ENCODE results near the gene TEX22. TPM values are rescaled to one million over a fixed set of nuclear protein-coding genes. Genes with fewer than 3 reads are reported as not detected.

The TEX22 gene
- total and polyA plus RNA-seq, 2 donors from 2014 or later, result 1.5 to 3.3 TPM

DNA sequence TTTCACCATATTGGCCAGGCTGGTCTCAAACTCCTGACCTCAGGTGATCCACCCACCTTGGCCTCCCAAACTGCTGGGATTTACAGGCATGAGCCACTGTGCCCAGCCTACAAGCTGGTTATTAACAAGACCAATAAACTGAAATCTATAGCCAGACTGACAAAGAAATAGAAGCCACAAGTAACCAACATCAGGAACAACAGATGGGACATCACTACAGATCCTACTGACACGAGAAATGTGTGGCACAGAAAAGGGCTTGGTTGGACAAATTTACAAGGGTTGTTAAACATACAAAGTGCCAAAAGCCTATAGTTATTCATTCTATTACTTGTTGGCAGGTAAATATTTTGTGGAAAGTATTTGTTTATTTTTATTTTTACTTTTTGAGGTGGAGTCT, 32.9 kb downstream of the TEX22 start:
- FAIRE-seq, result no peak
- Histone ChIP-seq H3K9me3 (ENCODE audit: control insufficient read depth in 2 of 3, insufficient read depth in 1 of 3, low read length in 3 of 3) (peaks cover 0 to 3% (median 0%) of the 10 kb centered on the region in 3 donors), H3K27ac (ENCODE audit: low read depth in 2 of 2, low read length in 2 of 2) (no peak overlapping the region), H3K27me3 (ENCODE audit: control insufficient read depth, insufficient read depth, low read length) (no peaks in the 10 kb centered on the region), H3K36me3 (ENCODE audit: control insufficient read depth in 2 of 3, insufficient read depth in 3 of 3, low read length in 3 of 3) (peaks cover 0 to 4% (median 0%) of the 10 kb centered on the region in 3 donors), H3K4me3 (ENCODE audit: low read length in 3 of 3) (no peak overlapping the region), H3K4me1 (ENCODE audit: control insufficient read depth in 2 of 3, insufficient read depth in 2 of 3, low read depth in 1 of 3, low read length in 3 of 3) (peaks cover 0 to 2% (median 0%) of the 10 kb centered on the region in 3 donors), H3K9ac (ENCODE audit: low read length in 3 of 3) (no peak overlapping the region)
- no peak for DNase-seq
- TF ChIP-seq, protein P1, sequence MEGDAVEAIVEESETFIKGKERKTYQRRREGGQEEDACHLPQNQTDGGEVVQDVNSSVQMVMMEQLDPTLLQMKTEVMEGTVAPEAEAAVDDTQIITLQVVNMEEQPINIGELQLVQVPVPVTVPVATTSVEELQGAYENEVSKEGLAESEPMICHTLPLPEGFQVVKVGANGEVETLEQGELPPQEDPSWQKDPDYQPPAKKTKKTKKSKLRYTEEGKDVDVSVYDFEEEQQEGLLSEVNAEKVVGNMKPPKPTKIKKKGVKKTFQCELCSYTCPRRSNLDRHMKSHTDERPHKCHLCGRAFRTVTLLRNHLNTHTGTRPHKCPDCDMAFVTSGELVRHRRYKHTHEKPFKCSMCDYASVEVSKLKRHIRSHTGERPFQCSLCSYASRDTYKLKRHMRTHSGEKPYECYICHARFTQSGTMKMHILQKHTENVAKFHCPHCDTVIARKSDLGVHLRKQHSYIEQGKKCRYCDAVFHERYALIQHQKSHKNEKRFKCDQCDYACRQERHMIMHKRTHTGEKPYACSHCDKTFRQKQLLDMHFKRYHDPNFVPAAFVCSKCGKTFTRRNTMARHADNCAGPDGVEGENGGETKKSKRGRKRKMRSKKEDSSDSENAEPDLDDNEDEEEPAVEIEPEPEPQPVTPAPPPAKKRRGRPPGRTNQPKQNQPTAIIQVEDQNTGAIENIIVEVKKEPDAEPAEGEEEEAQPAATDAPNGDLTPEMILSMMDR (IDR thresholded peaks at IDR 0.05; ENCODE audit: borderline replicate concordance, extremely low read depth, insufficient read depth), result no peak
- intact Hi-C loops (cut with DNase I), result no loop called here

DNA sequence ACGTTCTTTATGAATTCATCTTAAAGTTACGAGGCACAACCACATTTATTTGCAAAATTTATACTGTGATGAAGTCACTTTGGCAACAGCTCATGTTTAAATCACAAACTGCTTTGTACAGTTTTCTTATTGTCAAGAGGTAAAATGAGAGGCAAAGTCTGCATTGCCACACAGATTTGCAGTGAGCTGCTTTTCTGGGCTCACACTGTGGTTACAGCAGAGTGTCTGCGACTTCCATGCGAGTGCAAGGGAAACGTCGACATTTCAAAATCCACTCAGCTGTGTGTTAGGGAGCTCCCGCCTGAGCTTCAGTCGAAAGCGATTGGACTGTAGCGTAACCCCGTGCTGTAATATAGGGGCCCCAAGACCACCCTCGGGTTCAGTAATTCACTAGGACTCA, 34.3 kb downstream of the TEX22 start:
- Histone ChIP-seq H3K9ac (ENCODE audit: low read length in 3 of 3) (no peak overlapping the region), H3K9me3 (ENCODE audit: control insufficient read depth in 2 of 3, insufficient read depth in 1 of 3, low read length in 3 of 3) (no peaks in the 10 kb centered on the region), H3K36me3 (ENCODE audit: control insufficient read depth in 2 of 3, insufficient read depth in 3 of 3, low read length in 3 of 3) (no peaks in the 10 kb centered on the region), H3K27me3 (ENCODE audit: control insufficient read depth, insufficient read depth, low read length) (no peaks in the 10 kb centered on the region), H3K27ac (ENCODE audit: low read depth in 2 of 2, low read length in 2 of 2) (no peak overlapping the region), H3K4me1 (ENCODE audit: control insufficient read depth in 2 of 3, insufficient read depth in 2 of 3, low read depth in 1 of 3, low read length in 3 of 3) (peaks cover 0 to 2% (median 0%) of the 10 kb centered on the region in 3 donors), H3K4me3 (ENCODE audit: low read length in 3 of 3) (no peak overlapping the region)
- TF ChIP-seq, protein P1 (IDR thresholded peaks at IDR 0.05; ENCODE audit: borderline replicate concordance, extremely low read depth, insufficient read depth), result no peak
- FAIRE-seq (no peak), DNase-seq (peak in 1 of 5 donors; percentile 18)
- intact Hi-C loops (cut with DNase I), result no loop called here

DNA sequence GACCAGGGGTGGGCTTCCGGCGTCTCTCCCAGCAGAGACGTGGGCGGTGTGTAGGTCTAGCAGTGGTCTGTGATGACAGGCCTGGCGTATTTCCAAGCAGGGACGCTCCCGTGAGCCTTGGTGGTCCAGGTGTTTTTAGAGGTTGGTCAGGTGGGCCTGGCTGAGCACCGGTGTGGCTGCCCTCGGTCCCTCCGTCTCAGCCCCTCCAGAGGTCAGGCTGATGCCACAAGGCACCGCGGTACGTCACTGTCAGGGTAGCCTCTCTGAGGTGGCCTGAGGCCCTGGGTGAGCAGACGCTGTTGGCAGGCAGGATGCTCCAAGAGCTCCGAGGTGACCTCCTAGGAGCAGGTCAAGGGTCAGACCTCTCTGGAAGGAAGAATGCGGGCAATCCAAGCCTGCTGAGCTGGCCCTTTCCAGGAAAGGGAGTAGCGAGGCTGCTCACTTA, 34.8 kb downstream of the TEX22 start:
- H3K9me3 ChIP-seq (ENCODE audit: control insufficient read depth in 2 of 3, insufficient read depth in 1 of 3, low read length in 3 of 3), result no peaks in the 10 kb centered on the region
- H3K36me3 ChIP-seq (ENCODE audit: control insufficient read depth in 2 of 3, insufficient read depth in 3 of 3, low read length in 3 of 3), result no peaks in the 10 kb centered on the region
- H3K9ac ChIP-seq (ENCODE audit: low read length in 3 of 3), result no peak overlapping the region
- DNase-seq (peak in 2 of 5 donors; percentile 37 to 72), FAIRE-seq (no peak)
- intact Hi-C loops (cut with DNase I), result no loop called here
- H3K4me3 ChIP-seq (ENCODE audit: low read length in 3 of 3), result no peak overlapping the region
- no peak overlapping the region for H3K27ac ChIP-seq (ENCODE audit: low read depth in 2 of 2, low read length in 2 of 2)
- TF ChIP-seq, protein P1 (IDR thresholded peaks at IDR 0.05; ENCODE audit: borderline replicate concordance, extremely low read depth, insufficient read depth), result no peak
- H3K27me3 ChIP-seq (ENCODE audit: control insufficient read depth, insufficient read depth, low read length), result no peaks in the 10 kb centered on the region
- H3K4me1 ChIP-seq (ENCODE audit: control insufficient read depth in 2 of 3, insufficient read depth in 2 of 3, low read depth in 1 of 3, low read length in 3 of 3), result peaks cover 0 to 2% (median 0%) of the 10 kb centered on the region in 3 donors

DNA sequence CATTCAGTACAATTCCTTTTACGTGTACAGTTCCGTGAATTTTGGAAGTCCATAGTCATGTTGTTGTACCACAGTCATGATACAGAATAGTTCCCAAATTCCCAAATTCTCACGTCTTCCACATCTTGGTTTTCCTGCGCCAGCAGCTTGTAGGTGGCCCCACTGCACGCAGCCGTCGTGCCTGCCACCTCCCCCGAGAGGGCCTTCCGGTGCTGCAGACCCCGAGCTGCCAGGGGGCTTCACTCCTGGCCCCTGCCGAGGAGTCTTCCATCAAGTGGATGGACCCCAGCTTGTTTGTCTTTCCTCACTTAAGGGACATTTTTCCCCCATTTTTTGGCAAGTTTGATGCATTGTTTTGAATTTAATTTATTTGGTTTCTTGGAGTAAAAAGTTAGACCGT, 38.1 kb downstream of the TEX22 start:
- peaks cover 0 to 2% (median 0%) of the 10 kb centered on the region in 3 donors for H3K36me3 ChIP-seq (ENCODE audit: control insufficient read depth in 2 of 3, insufficient read depth in 3 of 3, low read length in 3 of 3)
- H3K9ac ChIP-seq (ENCODE audit: low read length in 3 of 3), result no peak overlapping the region
- no peaks in the 10 kb centered on the region for H3K27me3 ChIP-seq (ENCODE audit: control insufficient read depth, insufficient read depth, low read length)
- no peaks in the 10 kb centered on the region for H3K4me1 ChIP-seq (ENCODE audit: control insufficient read depth in 2 of 3, insufficient read depth in 2 of 3, low read depth in 1 of 3, low read length in 3 of 3)
- H3K9me3 ChIP-seq (ENCODE audit: control insufficient read depth in 2 of 3, insufficient read depth in 1 of 3, low read length in 3 of 3), result no peaks in the 10 kb centered on the region
- FAIRE-seq (no peak), DNase-seq (no peak)
- intact Hi-C loops (cut with DNase I), result no loop called here
- TF ChIP-seq, protein P1 (IDR thresholded peaks at IDR 0.05; ENCODE audit: borderline replicate concordance, extremely low read depth, insufficient read depth), result no peak
- no peak overlapping the region for H3K27ac ChIP-seq (ENCODE audit: low read depth in 2 of 2, low read length in 2 of 2)
- no peak overlapping the region for H3K4me3 ChIP-seq (ENCODE audit: low read length in 3 of 3)
